ENCODE results near the gene PRKN. TPM values are rescaled to one million over a fixed set of nuclear protein-coding genes. Genes with fewer than 3 reads are reported as not detected.

The PRKN gene
- total RNA-seq, 2 donors from 2014 or later = 15.7 to 19.3 TPM

DNA sequence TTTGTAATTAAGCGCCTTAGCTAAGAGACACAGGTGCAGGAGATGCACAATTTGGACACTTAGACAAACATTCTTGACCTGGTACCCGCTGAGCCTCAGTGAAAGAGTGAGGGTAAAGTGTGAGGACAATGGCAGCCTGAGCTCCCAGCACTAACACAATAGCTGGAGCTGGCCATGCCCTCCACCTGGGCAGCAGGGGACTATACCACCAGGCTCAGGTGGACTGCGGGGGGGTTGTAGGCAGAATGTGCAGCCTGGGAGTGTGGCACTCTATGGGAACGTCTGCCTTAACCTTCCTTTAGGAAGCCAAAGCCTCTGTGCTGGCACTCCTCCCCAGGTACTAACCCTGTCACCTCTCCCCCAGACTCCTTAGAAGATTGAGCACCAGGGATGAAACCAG, 23.6 kb downstream of the PRKN start:
- TF ChIP-seq, protein P1, sequence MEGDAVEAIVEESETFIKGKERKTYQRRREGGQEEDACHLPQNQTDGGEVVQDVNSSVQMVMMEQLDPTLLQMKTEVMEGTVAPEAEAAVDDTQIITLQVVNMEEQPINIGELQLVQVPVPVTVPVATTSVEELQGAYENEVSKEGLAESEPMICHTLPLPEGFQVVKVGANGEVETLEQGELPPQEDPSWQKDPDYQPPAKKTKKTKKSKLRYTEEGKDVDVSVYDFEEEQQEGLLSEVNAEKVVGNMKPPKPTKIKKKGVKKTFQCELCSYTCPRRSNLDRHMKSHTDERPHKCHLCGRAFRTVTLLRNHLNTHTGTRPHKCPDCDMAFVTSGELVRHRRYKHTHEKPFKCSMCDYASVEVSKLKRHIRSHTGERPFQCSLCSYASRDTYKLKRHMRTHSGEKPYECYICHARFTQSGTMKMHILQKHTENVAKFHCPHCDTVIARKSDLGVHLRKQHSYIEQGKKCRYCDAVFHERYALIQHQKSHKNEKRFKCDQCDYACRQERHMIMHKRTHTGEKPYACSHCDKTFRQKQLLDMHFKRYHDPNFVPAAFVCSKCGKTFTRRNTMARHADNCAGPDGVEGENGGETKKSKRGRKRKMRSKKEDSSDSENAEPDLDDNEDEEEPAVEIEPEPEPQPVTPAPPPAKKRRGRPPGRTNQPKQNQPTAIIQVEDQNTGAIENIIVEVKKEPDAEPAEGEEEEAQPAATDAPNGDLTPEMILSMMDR (IDR thresholded peaks at IDR 0.05) = no peak
- H3K27me3 ChIP-seq = no peaks in the 10 kb centered on the region

DNA sequence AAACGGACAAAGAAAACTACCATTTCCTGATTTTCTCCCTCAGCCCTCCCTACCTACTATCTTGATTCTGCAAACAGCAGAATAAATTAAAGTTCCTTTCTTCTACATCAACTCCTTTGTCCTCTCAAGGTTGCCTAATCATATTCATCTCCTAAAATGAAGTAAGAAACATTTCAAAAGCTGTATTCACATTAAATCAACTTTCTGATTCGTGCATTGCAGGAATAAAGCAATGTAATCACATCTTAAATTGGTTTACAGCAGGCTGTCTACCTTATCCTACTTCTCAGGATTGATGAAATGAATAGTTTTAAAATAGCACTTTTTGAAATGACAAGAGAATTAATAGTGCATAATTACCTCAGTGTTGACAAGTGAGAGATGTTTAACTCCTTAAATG, 25.1 kb downstream of the PRKN start:
- no peak for DNase-seq (ENCODE audit: low spot score)
- H3K27me3 ChIP-seq = no peaks in the 10 kb centered on the region
- TF ChIP-seq, protein P1 (IDR thresholded peaks at IDR 0.05) = no peak
- H3K9me3 ChIP-seq = no peaks in the 10 kb centered on the region
- no peaks in the 10 kb centered on the region for H3K36me3 ChIP-seq
- peaks cover 0 to 12% of the 10 kb centered on the region in 2 donors for H3K4me1 ChIP-seq
- H3K27ac ChIP-seq = no peak overlapping the region
- no peak overlapping the region for H3K4me3 ChIP-seq

More for the DNA sequence above, 23.6 kb downstream of the PRKN start:
- no peak for DNase-seq (ENCODE audit: low spot score)
- Histone ChIP-seq H3K9me3 (no peaks in the 10 kb centered on the region), H3K4me1 (peaks cover 0 to 12% of the 10 kb centered on the region in 2 donors), H3K36me3 (no peaks in the 10 kb centered on the region), H3K27ac (no peak overlapping the region), H3K4me3 (no peak overlapping the region)

DNA sequence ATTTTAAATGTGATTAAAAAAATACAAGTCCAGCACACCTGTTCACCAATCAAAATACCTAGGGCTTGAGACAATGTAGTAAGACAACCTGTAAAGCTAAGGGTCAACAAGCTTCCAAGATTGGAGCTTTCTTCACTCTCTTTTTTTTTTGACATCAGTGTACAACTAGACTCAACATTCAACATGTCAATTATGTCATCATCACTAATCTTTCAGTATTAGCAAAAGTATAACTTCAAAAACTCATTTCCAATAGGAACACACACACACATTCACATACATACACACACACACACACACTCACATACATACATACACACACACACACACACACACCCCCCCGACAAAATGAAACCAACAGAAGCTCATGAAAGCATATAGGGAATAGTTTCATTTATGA, 26.0 kb downstream of the PRKN start:
- H3K9me3 ChIP-seq = no peaks in the 10 kb centered on the region
- no peak overlapping the region for H3K27ac ChIP-seq
- DNase-seq (ENCODE audit: low spot score) = no peak
- no peak overlapping the region for H3K4me3 ChIP-seq
- H3K36me3 ChIP-seq = no peaks in the 10 kb centered on the region
- peaks cover 0 to 12% of the 10 kb centered on the region in 2 donors for H3K4me1 ChIP-seq
- no peaks in the 10 kb centered on the region for H3K27me3 ChIP-seq
- TF ChIP-seq, protein P1 (IDR thresholded peaks at IDR 0.05) = no peak

DNA sequence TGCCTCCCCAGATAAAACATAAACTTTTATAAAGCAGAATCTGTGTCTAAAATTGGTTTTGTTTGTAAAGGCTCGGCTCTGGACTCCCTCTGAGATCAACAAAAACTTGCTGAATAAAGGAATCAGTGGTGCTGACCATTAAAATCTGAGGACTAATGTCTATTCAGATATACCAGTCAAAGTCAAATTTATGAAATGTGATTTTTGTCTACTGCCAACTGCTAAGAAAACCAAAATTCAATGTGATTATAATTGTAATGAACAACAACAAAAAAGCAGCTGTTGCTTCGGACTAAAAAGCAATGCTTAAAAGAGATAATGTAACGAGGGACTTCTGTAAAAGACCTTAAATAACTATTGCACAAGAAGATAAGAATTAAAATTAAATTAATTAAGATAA, 26.6 kb downstream of the PRKN start:
- TF ChIP-seq, protein P1 (IDR thresholded peaks at IDR 0.05) = no peak
- no peak overlapping the region for H3K4me3 ChIP-seq
- DNase-seq (ENCODE audit: low spot score) = no peak
- H3K9me3 ChIP-seq = no peaks in the 10 kb centered on the region
- H3K4me1 ChIP-seq = peaks cover 0 to 6% of the 10 kb centered on the region in 2 donors
- H3K27me3 ChIP-seq = no peaks in the 10 kb centered on the region
- no peaks in the 10 kb centered on the region for H3K36me3 ChIP-seq
- H3K27ac ChIP-seq = no peak overlapping the region

DNA sequence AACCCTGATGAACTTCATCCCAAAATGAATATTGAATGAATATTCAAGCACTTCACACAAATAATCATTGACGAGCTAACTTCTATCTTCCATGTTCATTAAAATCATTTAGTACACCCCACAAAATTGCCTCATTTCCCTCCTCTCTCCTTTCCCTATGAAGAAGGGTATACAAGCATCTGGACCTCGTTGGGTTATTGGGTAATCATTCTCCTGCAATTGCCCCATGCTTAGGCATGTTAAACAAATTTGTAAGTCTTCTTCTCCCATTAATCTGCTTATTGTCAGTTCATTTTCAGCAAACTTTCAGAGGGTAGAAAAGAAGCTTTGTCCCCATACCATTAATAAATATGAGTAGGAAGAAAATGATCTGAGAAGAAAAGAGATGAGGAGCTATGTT, 27.6 kb downstream of the PRKN start:
- no peak for DNase-seq (ENCODE audit: low spot score)
- H3K27ac ChIP-seq = no peak overlapping the region
- H3K4me1 ChIP-seq = no peaks in the 10 kb centered on the region
- H3K36me3 ChIP-seq = no peaks in the 10 kb centered on the region
- H3K4me3 ChIP-seq = no peak overlapping the region
- H3K9me3 ChIP-seq = no peaks in the 10 kb centered on the region
- TF ChIP-seq, protein P1 (IDR thresholded peaks at IDR 0.05) = no peak
- H3K27me3 ChIP-seq = no peaks in the 10 kb centered on the region

DNA sequence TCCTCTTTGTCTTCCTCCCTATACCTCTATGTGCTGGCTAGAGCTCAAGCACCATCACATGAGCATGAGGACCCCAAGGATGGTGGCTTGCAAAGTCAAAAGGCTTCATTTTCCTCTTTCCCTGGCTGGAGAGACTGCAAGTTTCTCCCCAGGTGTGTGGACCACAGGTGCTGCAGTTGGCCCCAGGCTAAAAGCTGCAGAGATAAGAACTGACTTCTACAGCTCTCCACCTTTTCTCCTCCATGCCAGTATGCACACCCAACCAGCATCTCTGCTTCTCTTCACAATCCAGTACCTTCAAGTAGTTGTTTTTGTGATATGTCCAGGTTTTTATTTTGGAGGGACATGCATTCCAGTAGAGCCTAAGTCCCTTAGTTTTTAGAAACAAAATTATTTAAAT, 29.1 kb downstream of the PRKN start:
- no peak overlapping the region for H3K4me3 ChIP-seq
- no peaks in the 10 kb centered on the region for H3K27me3 ChIP-seq
- H3K9me3 ChIP-seq = no peaks in the 10 kb centered on the region
- H3K36me3 ChIP-seq = no peaks in the 10 kb centered on the region
- no peaks in the 10 kb centered on the region for H3K4me1 ChIP-seq
- TF ChIP-seq, protein P1 (IDR thresholded peaks at IDR 0.05) = no peak
- H3K27ac ChIP-seq = no peak overlapping the region
- no peak for DNase-seq (ENCODE audit: low spot score)
